GM21723 (cell line): ENCODE measurements around the gene TAAR1.

ENCODE experiments used
- ATAC-seq: cut with Tn5 transposase; IDR thresholded peaks from one replicate; pipeline ENCODE4 v1.9.1; 2021; ENCODE audit warnings: mild to moderate bottlenecking, moderate library complexity; ENCODE audit not compliant: unreplicated experiment

The TAAR1 gene

DNA sequence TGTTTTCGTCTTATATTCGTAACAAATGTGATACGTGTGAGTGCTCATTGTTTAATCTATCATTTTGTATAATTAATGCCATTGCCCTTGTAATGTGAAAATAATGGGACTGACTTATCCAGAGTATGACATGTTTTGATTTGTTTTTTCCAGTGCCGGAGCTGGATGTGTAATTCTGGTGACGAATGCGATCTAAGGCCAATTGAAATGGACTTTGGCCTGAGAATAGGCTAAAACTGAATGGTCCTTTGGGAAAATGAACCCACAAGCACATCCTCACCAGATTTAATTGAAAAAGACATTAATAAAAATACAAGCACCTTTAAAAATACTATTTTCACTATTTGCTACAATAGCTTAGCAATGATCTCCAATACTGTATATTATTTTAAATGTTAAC lies 62.8 kb downstream of the TAAR1 start:
- no peak for ATAC-seq
